Fibroblast of upper back skin (primary cell): ENCODE measurements around the gene PIK3R6.

Source experiments
- DNase-seq: peaks from one replicate; pipeline ENCODE4 v3.0.0-alpha.2; 2013

Gene PIK3R6

GRCh38 chr17:8867361-8867981 is at the start of gene PIK3R6:
PIK3R6 (minus strand) TSS chr17:8867674; CDS start chr17:8849794, 17,880 bp downstream.
- no peak for DNase-seq

- DNase-seq: no peak
Measured at GRCh38 chr17:8916466-8916865, 49.0 kb upstream of the PIK3R6 start.

GRCh38 chr17:8914554-8914953 is 47.1 kb upstream of the PIK3R6 start:
- no peak for DNase-seq

- no peak for DNase-seq
Measured at GRCh38 chr17:8913879-8914278, 46.4 kb upstream of the PIK3R6 start.

- DNase-seq: no peak
Measured at GRCh38 chr17:8913091-8913490, 45.6 kb upstream of the PIK3R6 start.

- no peak for DNase-seq
Measured at GRCh38 chr17:8912084-8912981, 44.9 kb upstream of the PIK3R6 start.

- DNase-seq: no peak
Measured at GRCh38 chr17:8910969-8911604, 43.6 kb upstream of the PIK3R6 start.

- no peak for DNase-seq
Measured at GRCh38 chr17:8909586-8910270, 42.3 kb upstream of the PIK3R6 start.

GRCh38 chr17:8905331-8905730 is 37.9 kb upstream of the PIK3R6 start:
- no peak for DNase-seq

GRCh38 chr17:8904686-8905085 is 37.2 kb upstream of the PIK3R6 start:
- no peak for DNase-seq

GRCh38 chr17:8904201-8904600 is 36.7 kb upstream of the PIK3R6 start:
- DNase-seq: no peak

- DNase-seq: no peak
Measured at GRCh38 chr17:8900626-8901585, 33.4 kb upstream of the PIK3R6 start.

- no peak for DNase-seq
Measured at GRCh38 chr17:8900207-8900606, 32.7 kb upstream of the PIK3R6 start.

- no peak for DNase-seq
Measured at GRCh38 chr17:8898636-8899035, 31.2 kb upstream of the PIK3R6 start.

GRCh38 chr17:8898126-8898525 is 30.7 kb upstream of the PIK3R6 start:
- no peak for DNase-seq

- no peak for DNase-seq
Measured at GRCh38 chr17:8896641-8897635, 29.5 kb upstream of the PIK3R6 start.

- no peak for DNase-seq
Measured at GRCh38 chr17:8896087-8896486, 28.6 kb upstream of the PIK3R6 start.

- peak; percentile 69 for DNase-seq
Measured at GRCh38 chr17:8894673-8895578, 27.5 kb upstream of the PIK3R6 start.

- DNase-seq: peak; percentile 17
Measured at GRCh38 chr17:8894202-8894671, 26.8 kb upstream of the PIK3R6 start.
